Spleen (tissue), 11 donors: Measurements from ENCODE around the gene ZKSCAN3. TPM values are rescaled to one million over a fixed set of nuclear protein-coding genes. Genes with fewer than 3 reads are reported as not detected.
A peak's percentile ranks its signal among the peaks of the same experiment; 100 is the strongest.

Experiments
- DNase-seq: peaks from one replicate; pipeline ENCODE4 v3.0.0-alpha.2; 2020
- H3K27ac ChIP-seq, 8 donors: fragments of 200-600 bp; sonication (generic) in 7 of 8; 1 replicate in 4 of 8; 2 replicates in 4 of 8; pipeline versions ENCODE4 v1.5.0 to v1.8.0; 2016 to 2021; ENCODE audit warnings: inconsistent platforms in 4 of 8, mild to moderate bottlenecking in 4 of 8, moderate library complexity in 1 of 8
- H3K27me3 ChIP-seq, 7 donors: fragments of 200-600 bp; sonication (generic) in 6 of 7; replicated peaks in 1 of 7; 1 replicate in 4 of 7; 2 replicates in 3 of 7; pipeline versions ENCODE4 v1.5.0 to v1.8.0; 2016 to 2021; ENCODE audit warnings: inconsistent platforms in 3 of 7, mild to moderate bottlenecking in 1 of 7
- H3K36me3 ChIP-seq, 6 donors: fragments of 200-600 bp; sonication (generic) in 5 of 6; 1 replicate in 4 of 6; 2 replicates in 2 of 6; pipeline versions ENCODE4 v1.5.0 to v1.8.0; 2016 to 2021; ENCODE audit warnings: inconsistent platforms in 2 of 6
- H3K4me1 ChIP-seq, 6 donors: fragments of 200-600 bp; sonication (generic) in 5 of 6; 1 replicate in 3 of 6; 2 replicates in 3 of 6; pipeline versions ENCODE4 v1.5.0 to v1.8.0; 2016 to 2021; ENCODE audit warnings: inconsistent platforms in 3 of 6
- H3K4me3 ChIP-seq, 8 donors: fragments of 200-600 bp; sonication (generic) in 7 of 8; 1 replicate in 4 of 8; 2 replicates in 4 of 8; pipeline versions ENCODE4 v1.5.0 to v1.8.0; 2016 to 2021; ENCODE audit warnings: inconsistent platforms in 4 of 8, mild to moderate bottlenecking in 4 of 8, moderate library complexity in 2 of 8
- H3K9me3 ChIP-seq, 8 donors: fragments of 200-600 bp; sonication (generic) in 7 of 8; 1 replicate in 4 of 8; 2 replicates in 4 of 8; pipeline versions ENCODE4 v1.5.0 to v1.8.0; 2016 to 2021; ENCODE audit warnings: inconsistent platforms in 4 of 8
- CTCF ChIP-seq, 11 experiments: fragments of 200-600 bp in 7 of 11; fragments of 450-650 bp in 4 of 11; sonication (generic) in 4 of 11; IDR thresholded peaks in 8 of 11; conservative IDR thresholded peaks in 3 of 11; 1 replicate in 7 of 11; 2 replicates in 4 of 11; pipeline versions ENCODE4 v1.4.0 to v1.8.0; 2016 to 2021; ENCODE audit warnings: antibody characterized with exemption in 11 of 11, inconsistent platforms in 4 of 11, mild to moderate bottlenecking in 1 of 11
- POLR2A ChIP-seq, 3 donors: fragments of 450-650 bp; IDR thresholded peaks; one replicate each; pipeline ENCODE4 v1.5.1; 2017; ENCODE audit warnings: antibody characterized with exemption in 3 of 3, mild to moderate bottlenecking in 1 of 3
- POLR2AphosphoS5 ChIP-seq, 3 donors: sonication (generic); formaldehyde crosslinking; IDR thresholded peaks; one replicate each; pipeline ENCODE4 v1.5.1; 2017; ENCODE audit warnings: antibody characterized with exemption in 3 of 3
- WGBS, 5 donors: extraction: QIAGEN DNeasy Blood & Tissue Kit in 3 of 5; methylation state at CpG; one replicate each; pipeline versions ENCODE4 v1.1.5 to v1.1.7; 2013 to 2018; 5-methylcytosine and 5-hydroxymethylcytosine counted together
- intact Hi-C: fragments of 100-400 bp; cut with DNase I; formaldehyde crosslinking; loops from one replicate; pipeline ENCODE4 v1.15.0; 2023; ENCODE audit warnings: low total_unique reads
- polyA plus RNA-seq, 3 donors: library from polyadenylated mRNA; stranded (reverse); fragments of 200-250 nt; gene quantifications; one replicate each; pipeline ENCODE4 v1.2.1, GENCODE V29; 2013
- total RNA-seq, 7 donors: library from RNA; depleted of rRNA in 3 of 7; stranded (reverse); fragments of >200 nt in 3 of 7; fragmentation: NEBNext Ultra II Directional in 4 of 7; extraction: Animal tissue kit (Norgen Biotek cat#: 25700) in 4 of 7; gene quantifications; one replicate each; pipeline versions ENCODE4 v1.1.0 to v1.2.1, GENCODE V29; 2016 to 2021
- donor health status: healthy with polysubstance abuse.
- donor health status: DM: no; HTN: no; CAD: no; lungs with moderate emphysema.
- donor health status: DM: no; HTN: no; CAD: no.
- donor health status: Bipolar disorder and iron deficiency.
- donor health status: healthy.
- donor health status: DM: no; HTN: no; CAD: no.
- donor health status: DM: yes; HTN: yes; CAD: no.

The ZKSCAN3 gene
- total and polyA plus RNA-seq, 10 donors = 1.0 to 8.4 (median 6.7) TPM

DNA sequence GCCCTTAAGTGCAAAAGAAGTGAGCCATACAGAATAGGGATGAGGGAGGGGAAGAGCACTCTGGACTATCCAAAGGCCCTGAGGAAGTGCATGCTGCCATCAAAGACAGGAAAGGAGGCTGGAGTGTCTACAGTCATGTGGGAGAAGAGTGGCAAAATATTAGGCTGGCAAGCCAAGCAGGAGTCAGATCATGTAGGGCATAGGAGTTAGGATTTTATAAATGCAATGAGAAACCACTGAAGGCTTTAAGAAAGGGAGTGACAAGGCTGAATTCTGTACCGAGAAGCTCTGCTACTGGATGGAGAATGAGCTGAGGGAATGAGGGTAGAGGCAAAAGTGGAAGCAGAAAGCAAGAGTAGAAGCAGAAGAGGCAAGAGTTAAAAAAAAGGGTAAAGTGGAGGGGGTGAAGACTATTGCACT, 16.1 kb upstream of the ZKSCAN3 start:
- no peak overlapping the region for H3K4me3 ChIP-seq
- peaks cover 15 to 28% (median 18%) of the 10 kb centered on the region in 6 donors for H3K4me1 ChIP-seq
- intact Hi-C loops = no loop called here
- H3K36me3 ChIP-seq = peaks cover 0 to 9% (median 0%) of the 10 kb centered on the region in 6 donors
- peaks cover 0 to 9% (median 4%) of the 10 kb centered on the region in 8 donors for H3K9me3 ChIP-seq
- H3K27me3 ChIP-seq = no peaks in the 10 kb centered on the region
- 70 to 90% (median 84%) methylated on average over 1 of the region's 1 CpG for WGBS, 5 donors
- no peak for DNase-seq
- TF ChIP-seq POLR2AphosphoS5 (IDR thresholded peaks at IDR 0.05) (no peak), CTCF (IDR thresholded peaks at IDR 0.05 in 8 of 11, conservative IDR thresholded peaks at IDR 0.05 in 3 of 11) (no peak), POLR2A (IDR thresholded peaks at IDR 0.05) (no peak)
- no peak overlapping the region for H3K27ac ChIP-seq

DNA sequence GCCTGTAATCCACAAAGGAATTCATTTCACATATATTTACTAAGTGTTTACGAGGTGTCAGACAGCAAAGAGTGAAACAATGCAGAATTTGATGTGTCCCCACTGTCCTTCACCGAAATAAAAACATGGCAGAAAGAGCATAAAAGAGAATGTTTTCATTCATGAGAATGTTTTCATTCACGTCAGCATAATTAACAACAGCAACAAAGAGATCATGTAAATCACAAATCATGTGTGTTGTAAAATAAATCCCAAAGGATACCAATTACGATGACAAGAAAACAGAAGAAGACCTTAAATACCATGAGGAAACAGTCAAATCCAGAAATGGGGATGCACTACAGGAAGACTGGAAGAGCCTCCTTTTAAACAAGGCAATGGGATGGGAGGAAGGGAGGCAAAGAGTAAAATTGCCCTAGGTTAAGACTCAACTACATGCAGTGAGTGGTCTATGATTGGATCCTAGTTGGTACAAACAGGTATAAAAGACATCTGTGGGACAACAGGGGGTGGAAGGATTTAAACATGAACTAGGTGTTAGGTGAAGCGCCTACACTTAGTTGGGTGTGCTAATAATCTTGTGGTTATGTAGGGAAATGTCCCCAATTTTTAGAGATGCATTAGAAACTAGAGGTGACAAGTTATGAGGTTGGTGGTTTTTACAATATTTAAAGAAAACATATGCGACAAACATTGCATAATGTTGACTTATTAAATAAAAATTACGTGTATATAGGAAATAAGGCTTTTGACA, 15.3 kb upstream of the ZKSCAN3 start:
- TF ChIP-seq POLR2AphosphoS5 (IDR thresholded peaks at IDR 0.05) = no peak
- no peak for TF ChIP-seq CTCF (IDR thresholded peaks at IDR 0.05 in 8 of 11, conservative IDR thresholded peaks at IDR 0.05 in 3 of 11)
- TF ChIP-seq POLR2A (IDR thresholded peaks at IDR 0.05) = no peak
- WGBS, 5 donors = 79 to 93% (median 81%) methylated on average over 7 of the region's 7 CpGs
- no peak for DNase-seq
- peak overlapping the region in 2 of 8 donors; percentile 58 to 73 for H3K4me3 ChIP-seq
- intact Hi-C loops = no loop called here
- peaks cover 15 to 28% (median 18%) of the 10 kb centered on the region in 6 donors for H3K4me1 ChIP-seq
- H3K27me3 ChIP-seq = no peaks in the 10 kb centered on the region
- H3K9me3 ChIP-seq = peaks cover 0 to 1% (median 0%) of the 10 kb centered on the region in 8 donors
- peaks cover 0 to 1% (median 0%) of the 10 kb centered on the region in 6 donors for H3K36me3 ChIP-seq
- H3K27ac ChIP-seq = peak overlapping the region; percentile 92 to 97 (median 95)

GRCh38 chr6:28335040-28335563, 14.6 kb upstream of the ZKSCAN3 start:
- Histone ChIP-seq H3K27me3 (no peaks in the 10 kb centered on the region), H3K9me3 (peaks cover 0 to 6% (median 4%) of the 10 kb centered on the region in 8 donors), H3K36me3 (no peaks in the 10 kb centered on the region), H3K4me3 (peak overlapping the region; percentile 48 to 73 (median 61)), H3K27ac (peak overlapping the region; percentile 92 to 97 (median 95)), H3K4me1 (peaks cover 15 to 28% (median 18%) of the 10 kb centered on the region in 6 donors)
- intact Hi-C loops = no loop called here
- 33 to 35% (median 34%) methylated on average over 12 of the region's 12 CpGs for WGBS, 5 donors
- peak; percentile 77 for DNase-seq
- TF ChIP-seq POLR2AphosphoS5 (IDR thresholded peaks at IDR 0.05) = no peak
- no peak for TF ChIP-seq POLR2A (IDR thresholded peaks at IDR 0.05)
- TF ChIP-seq CTCF (IDR thresholded peaks at IDR 0.05 in 8 of 11, conservative IDR thresholded peaks at IDR 0.05 in 3 of 11) = no peak
